IMR-90 (cell line): Measurements from ENCODE around the gene TGFB2. TPM values are rescaled to one million over a fixed set of nuclear protein-coding genes. Genes with fewer than 3 reads are reported as not detected.

Experiments used
- ATAC-seq: fragments of 200-7000 bp; cut with Tn5 transposase; 2 replicates; pipeline ENCODE4 v1.9.1; 2020; ENCODE audit warnings: low read depth, mild to moderate bottlenecking, moderate library complexity
- BruUV-seq: library from RNA; stranded (reverse); fragments of 400-500 nt; replicated peaks from 2 replicates; lab custom pipeline; 2021; lab: Mats Ljungman, UMichigan
- CTCF ChIA-PET: fragments of 300-600 bp; formaldehyde crosslinking; extraction: SDS; loops from one replicate; lab custom pipeline; 2021; ENCODE audit warnings: antibody characterized with exemption; lab: Yijun Ruan, JAX
- POLR2A ChIA-PET: fragments of 300-600 bp; sonication (Branson Sonifier 250); formaldehyde crosslinking; loops from one replicate; lab custom pipeline; 2022; ENCODE audit warnings: antibody characterized with exemption; ENCODE audit not compliant: unreplicated experiment; lab: Charles Lee
- DNase-seq: peaks from one replicate; pipeline ENCODE4 v3.0.0; 2013
- H2AFZ ChIP-seq: replicated peaks from 2 replicates; pipeline ENCODE3; 2013; ENCODE audit warnings: low read length, mild to moderate bottlenecking; ENCODE audit not compliant: poor library complexity
- H2AK5ac ChIP-seq: 2 replicates; pipeline ENCODE4 v1.6.1; 2013; ENCODE audit warnings: low read depth, low read length, inconsistent platforms
- H2AK9ac ChIP-seq: replicated peaks from 2 replicates; pipeline ENCODE3; 2013; ENCODE audit warnings: mild to moderate bottlenecking, low read depth, low read length, moderate library complexity; ENCODE audit not compliant: poor library complexity
- H2BK120ac ChIP-seq: 2 replicates; pipeline ENCODE4 v1.6.1; 2013; ENCODE audit warnings: low read depth, low read length, inconsistent platforms
- H2BK15ac ChIP-seq: 3 replicates; pipeline ENCODE4 v1.6.1; 2013; ENCODE audit warnings: low read depth, low read length, inconsistent platforms
- H2BK20ac ChIP-seq: 2 replicates; pipeline ENCODE4 v1.6.1; 2013; ENCODE audit warnings: low read depth, mild to moderate bottlenecking, inconsistent platforms, low read length, moderate library complexity
- H2BK5ac ChIP-seq: 2 replicates; pipeline ENCODE4 v1.6.1; 2013; ENCODE audit warnings: mild to moderate bottlenecking, low read depth, low read length, inconsistent platforms; ENCODE audit not compliant: poor library complexity, severe bottlenecking
- H3K14ac ChIP-seq: replicated peaks from 2 replicates; pipeline ENCODE4 v1.6.1; 2013; ENCODE audit warnings: low read depth, low read length, inconsistent platforms
- H3K18ac ChIP-seq: 2 replicates; pipeline ENCODE4 v1.6.1; 2013; ENCODE audit warnings: low read depth, low read length, control low read depth
- H3K23ac ChIP-seq: 2 replicates; pipeline ENCODE4 v1.6.1; 2013; ENCODE audit warnings: low read depth, low read length, inconsistent platforms
- H3K27ac ChIP-seq: 2 replicates; pipeline ENCODE4 v1.5.1; 2013; ENCODE audit warnings: mild to moderate bottlenecking, control low read depth, low read length; ENCODE audit not compliant: insufficient read depth
- H3K27me3 ChIP-seq: 2 replicates; pipeline ENCODE4 v1.6.1; 2013; ENCODE audit warnings: low read length; ENCODE audit not compliant: control insufficient read depth, insufficient read depth
- H3K36me3 ChIP-seq: 2 replicates; pipeline ENCODE4 v1.6.1; 2013; ENCODE audit warnings: low read length, mixed read lengths; ENCODE audit not compliant: control insufficient read depth, insufficient read depth
- H3K4ac ChIP-seq: 2 replicates; pipeline ENCODE4 v1.6.1; 2013; ENCODE audit warnings: low read depth, low read length, inconsistent platforms
- H3K4me1 ChIP-seq: 2 replicates; pipeline ENCODE4 v1.6.1; 2013; ENCODE audit warnings: low read length, mixed read lengths; ENCODE audit not compliant: control insufficient read depth, insufficient read depth
- H3K4me2 ChIP-seq: 2 replicates; pipeline ENCODE4 v1.6.1; 2013; ENCODE audit warnings: low read depth, mild to moderate bottlenecking, control low read depth, low read length, moderate library complexity
- H3K4me3 ChIP-seq: 2 replicates; pipeline ENCODE4 v1.5.1; 2013; ENCODE audit warnings: low read depth, mild to moderate bottlenecking, control low read depth, low read length, moderate library complexity; ENCODE audit not compliant: insufficient read depth
- H3K56ac ChIP-seq: 2 replicates; pipeline ENCODE4 v1.6.1; 2013; ENCODE audit warnings: low read length, inconsistent platforms; ENCODE audit not compliant: insufficient read depth; ENCODE audit errors: extremely low read depth
- H3K79me1 ChIP-seq, 2 experiments: 2 replicates each; pipeline ENCODE4 v1.6.1; 2013; ENCODE audit warnings: low read length in 2 of 2, inconsistent platforms in 1 of 2, low read depth in 1 of 2
- H3K9ac ChIP-seq: 2 replicates; pipeline ENCODE4 v1.6.1; 2013; ENCODE audit warnings: low read depth, low read length, control low read depth
- H3K9me1 ChIP-seq: 2 replicates; pipeline ENCODE4 v1.6.1; 2013; ENCODE audit warnings: low read length, inconsistent platforms; ENCODE audit not compliant: insufficient read depth
- H3K9me3 ChIP-seq: 2 replicates; pipeline ENCODE4 v1.6.1; 2013; ENCODE audit warnings: low read length; ENCODE audit not compliant: control insufficient read depth, insufficient read depth
- H4K20me1 ChIP-seq: 2 replicates; pipeline ENCODE4 v1.6.1; 2013; ENCODE audit warnings: low read length, inconsistent platforms; ENCODE audit not compliant: insufficient read depth
- H4K5ac ChIP-seq: 2 replicates; pipeline ENCODE4 v1.6.1; 2013; ENCODE audit warnings: mild to moderate bottlenecking, low read depth, low read length, control low read depth
- H4K8ac ChIP-seq, 2 experiments: 2 replicates each; pipeline ENCODE4 v1.6.1; 2013; ENCODE audit warnings: low read depth in 2 of 2, low read length in 2 of 2, control low read depth in 1 of 2, inconsistent platforms in 1 of 2
- H4K91ac ChIP-seq: 2 replicates; pipeline ENCODE4 v1.6.1; 2013; ENCODE audit warnings: low read depth, low read length, inconsistent platforms; ENCODE audit not compliant: insufficient read depth
- BHLHE40 ChIP-seq: fragments of 150-350 bp; IDR thresholded peaks from 2 replicates; pipeline ENCODE4 v1.6.1; 2016; ENCODE audit warnings: mild to moderate bottlenecking, low read depth, low read length
- CEBPB ChIP-seq: IDR thresholded peaks from 2 replicates; pipeline ENCODE4 v1.6.1; 2012; ENCODE audit warnings: low read depth, low read length, improper control_type of control experiment
- CHD1 ChIP-seq: IDR thresholded peaks from 2 replicates; pipeline ENCODE4 v1.6.1; 2012; ENCODE audit warnings: low read depth, low read length, improper control_type of control experiment
- FOS ChIP-seq: fragments of 150-350 bp; IDR thresholded peaks from 2 replicates; pipeline ENCODE4 v1.6.1; 2016; ENCODE audit warnings: low read depth, low read length
- MAFK ChIP-seq: IDR thresholded peaks from 2 replicates; pipeline ENCODE4 v1.6.1; 2012; ENCODE audit warnings: low read depth, low read length, improper control_type of control experiment
- MXI1 ChIP-seq: IDR thresholded peaks from 2 replicates; pipeline ENCODE4 v1.6.1; 2012; ENCODE audit warnings: low read depth, mild to moderate bottlenecking, low read length, moderate library complexity, borderline replicate concordance
- POLR2A ChIP-seq: IDR thresholded peaks from 2 replicates; pipeline ENCODE4 v1.6.1; 2012; ENCODE audit warnings: mild to moderate bottlenecking, low read depth, low read length
- RAD21 ChIP-seq: IDR thresholded peaks from 2 replicates; pipeline ENCODE4 v1.6.1; 2012; ENCODE audit warnings: low read length, improper control_type of control experiment
- RCOR1 ChIP-seq: IDR thresholded peaks from 2 replicates; pipeline ENCODE4 v1.6.1; 2012; ENCODE audit warnings: mild to moderate bottlenecking, low read length, improper control_type of control experiment; ENCODE audit not compliant: insufficient replicate concordance
- RFX5 ChIP-seq: IDR thresholded peaks from 2 replicates; pipeline ENCODE4 v1.8.0; 2012; ENCODE audit warnings: low read depth, mild to moderate bottlenecking, low read length, moderate library complexity
- SMC3 ChIP-seq: fragments of 150-350 bp; IDR thresholded peaks from 2 replicates; pipeline ENCODE4 v1.6.1; 2016; ENCODE audit warnings: low read depth, mild to moderate bottlenecking, antibody characterized with exemption, low read length, moderate library complexity
- WGBS, 2 experiments: methylation state at CpG; one replicate each; pipeline versions ENCODE4 v1.1.5 to v1.1.7; 2013; ENCODE audit warnings: missing lambda C conversion rate in 2 of 2; ENCODE audit not compliant: insufficient read length in 1 of 2; ENCODE audit errors: extremely low coverage in 2 of 2; 5-methylcytosine and 5-hydroxymethylcytosine counted together
- dilution Hi-C: fragments of 300-500 bp; cut with HindIII; formaldehyde crosslinking; loops from one replicate; pipeline ENCODE4 v1.14.3; 2018; ENCODE audit warnings: low sequenced_read_pairs; ENCODE audit not compliant: unreplicated experiment
- in situ Hi-C: fragments of 300-500 bp; cut with MboI; formaldehyde crosslinking; loops from 3 replicates; pipeline ENCODE4 v1.14.3; 2019; ENCODE audit warnings: low sequenced_read_pairs, inconsistent platforms, mixed read lengths
- intact Hi-C: fragments of 100-400 bp; cut with micrococcal nuclease; formaldehyde crosslinking; loops from 2 replicates; pipeline ENCODE4 v1.10.0; 2022
- polyA plus RNA-seq, 3 experiments: library from polyadenylated mRNA; depleted of rRNA; stranded (reverse); fragments of >200 nt; gene quantifications; 2 replicates each; pipeline ENCODE4 v1.2.3, GENCODE V29; 2012; ENCODE audit warnings: low replicate concordance in 1 of 3
- total RNA-seq: library from RNA; depleted of rRNA; stranded (reverse); fragments of >200 nt; gene quantifications from 2 replicates; pipeline ENCODE4 v1.2.3, GENCODE V29; 2012
- TF ChIP-seq, protein P1 (sequence below): fragments of 150-350 bp; IDR thresholded peaks from 2 replicates; pipeline ENCODE4 v1.6.1; 2016; ENCODE audit warnings: low read depth, mild to moderate bottlenecking, low read length, moderate library complexity, borderline replicate concordance
- TF ChIP-seq, protein P2 (sequence below): conservative IDR thresholded peaks from 2 replicates; pipeline ENCODE4 v1.5.1; 2012; ENCODE audit warnings: mild to moderate bottlenecking, low read depth, low read length, improper control_type of control experiment
- TF ChIP-seq, protein P3 (sequence below): fragments of 150-350 bp; IDR thresholded peaks from 2 replicates; pipeline ENCODE4 v1.6.1; 2017; ENCODE audit warnings: mild to moderate bottlenecking, antibody characterized with exemption, low read length, low read depth

Gene TGFB2
- total and polyA plus RNA-seq, 2 of the 4 experiments (the other 2 are of a cell fraction), result 3.7 to 3.8 TPM

DNA sequence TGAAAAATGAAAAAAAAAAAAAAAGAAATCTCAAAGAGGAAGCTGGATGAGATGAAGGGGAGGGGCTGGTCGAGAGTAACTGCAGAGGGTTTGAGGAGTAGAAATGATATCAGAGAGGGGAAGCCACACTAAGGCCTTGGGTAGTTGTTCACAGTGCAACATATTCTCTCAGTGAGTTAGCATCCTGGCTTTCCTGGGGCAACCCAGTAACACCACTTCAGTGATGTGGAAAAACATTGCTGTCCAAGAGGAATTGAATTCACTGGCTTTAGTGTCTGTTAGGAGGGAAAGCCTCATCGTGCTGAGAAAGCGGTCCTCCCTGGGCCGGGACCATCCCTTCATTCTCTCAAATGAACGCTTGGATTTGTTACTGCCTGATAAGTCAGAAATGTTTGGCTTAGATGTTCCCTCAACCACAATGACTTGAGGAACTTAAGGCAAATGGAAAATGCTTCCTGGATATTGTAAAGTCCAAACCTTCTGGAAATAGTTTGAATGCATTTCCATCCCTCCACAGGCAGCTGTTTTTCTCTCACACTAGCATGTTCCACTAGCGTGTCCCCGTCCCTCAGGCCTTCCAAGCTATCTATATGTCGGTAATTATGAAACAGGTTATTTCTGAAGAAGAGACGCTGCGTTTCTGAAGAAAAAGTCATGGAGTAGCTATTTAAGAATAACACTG lies 12.2 kb downstream of the TGFB2 start:
- Histone ChIP-seq H4K91ac (no peak overlapping the region), H3K4me2 (no peak overlapping the region; the same call in 1 of the 2 replicates), H3K27ac (no peak overlapping the region), H2AFZ (no peak overlapping the region), H4K5ac (peak overlapping the region; percentile 39; the same call in 1 of the 2 replicates), H3K4me1 (peaks cover 7% of the 10 kb centered on the region), H3K36me3 (no peaks in the 10 kb centered on the region; the same call in 1 of the 2 replicates), H3K9me1 (peaks cover 4% of the 10 kb centered on the region; the same call in 1 of the 2 replicates), H3K56ac (no peak overlapping the region), H3K4me3 (no peak overlapping the region), H3K14ac (no peak overlapping the region), H3K9me3 (no peaks in the 10 kb centered on the region), H2AK9ac (no peak overlapping the region), H3K4ac (no peak overlapping the region), H4K20me1 (no peaks in the 10 kb centered on the region), H3K79me1 (peaks cover 13 to 24% of the 10 kb centered on the region in 2 experiments; a peak in 3 of 4 replicates), H3K18ac (no peak overlapping the region), H4K8ac (0 out of 4 replicates have a peak overlapping the region, but pooled peaks of 1 of the 2 experiments have one; percentile 29), H2BK15ac (no peak overlapping the region; the same call in 2 of the 3 replicates), H2BK120ac (no peak overlapping the region), H3K23ac (peak overlapping the region; percentile 22; the same call in 1 of the 2 replicates), H2AK5ac (no peak overlapping the region), H2BK20ac (no peak overlapping the region), H2BK5ac (no peak overlapping the region), H3K9ac (no peak overlapping the region), H3K27me3 (no peaks in the 10 kb centered on the region)
- ChIA-PET POLR2A (interaction anchor here (0.6 to 0.7 kb wide), 2 partner anchors 12 to 47 kb away, joined by 6 to 8 read pairs; no protein-coding TSS in a partner anchor), CTCF (interaction anchor here (0.6 to 1.2 kb wide), 3 partner anchors 159 to 1210 kb away, joined by 3 to 4 read pairs (median 3); no protein-coding TSS in a partner anchor)
- intact Hi-C loops (no loop called here), in situ Hi-C loops (no loop called here), dilution Hi-C loops (no loop called here)
- DNase-seq (no peak), ATAC-seq (no peak)
- WGBS, 2 experiments, result no CpG with 5 or more reads among the region's 10 CpGs
- no TSS peak for BruUV-seq
- TF ChIP-seq POLR2A, result no peak
- TF ChIP-seq RCOR1, result no peak
- no peak for TF ChIP-seq MXI1
- TF ChIP-seq BHLHE40, result no peak
- TF ChIP-seq MAFK, result no peak
- TF ChIP-seq CEBPB, result no peak
- TF ChIP-seq, protein P1, sequence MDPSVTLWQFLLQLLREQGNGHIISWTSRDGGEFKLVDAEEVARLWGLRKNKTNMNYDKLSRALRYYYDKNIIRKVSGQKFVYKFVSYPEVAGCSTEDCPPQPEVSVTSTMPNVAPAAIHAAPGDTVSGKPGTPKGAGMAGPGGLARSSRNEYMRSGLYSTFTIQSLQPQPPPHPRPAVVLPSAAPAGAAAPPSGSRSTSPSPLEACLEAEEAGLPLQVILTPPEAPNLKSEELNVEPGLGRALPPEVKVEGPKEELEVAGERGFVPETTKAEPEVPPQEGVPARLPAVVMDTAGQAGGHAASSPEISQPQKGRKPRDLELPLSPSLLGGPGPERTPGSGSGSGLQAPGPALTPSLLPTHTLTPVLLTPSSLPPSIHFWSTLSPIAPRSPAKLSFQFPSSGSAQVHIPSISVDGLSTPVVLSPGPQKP, result no peak
- no peak for TF ChIP-seq RFX5
- no peak for TF ChIP-seq RAD21
- TF ChIP-seq FOS, result no peak
- TF ChIP-seq, protein P2, sequence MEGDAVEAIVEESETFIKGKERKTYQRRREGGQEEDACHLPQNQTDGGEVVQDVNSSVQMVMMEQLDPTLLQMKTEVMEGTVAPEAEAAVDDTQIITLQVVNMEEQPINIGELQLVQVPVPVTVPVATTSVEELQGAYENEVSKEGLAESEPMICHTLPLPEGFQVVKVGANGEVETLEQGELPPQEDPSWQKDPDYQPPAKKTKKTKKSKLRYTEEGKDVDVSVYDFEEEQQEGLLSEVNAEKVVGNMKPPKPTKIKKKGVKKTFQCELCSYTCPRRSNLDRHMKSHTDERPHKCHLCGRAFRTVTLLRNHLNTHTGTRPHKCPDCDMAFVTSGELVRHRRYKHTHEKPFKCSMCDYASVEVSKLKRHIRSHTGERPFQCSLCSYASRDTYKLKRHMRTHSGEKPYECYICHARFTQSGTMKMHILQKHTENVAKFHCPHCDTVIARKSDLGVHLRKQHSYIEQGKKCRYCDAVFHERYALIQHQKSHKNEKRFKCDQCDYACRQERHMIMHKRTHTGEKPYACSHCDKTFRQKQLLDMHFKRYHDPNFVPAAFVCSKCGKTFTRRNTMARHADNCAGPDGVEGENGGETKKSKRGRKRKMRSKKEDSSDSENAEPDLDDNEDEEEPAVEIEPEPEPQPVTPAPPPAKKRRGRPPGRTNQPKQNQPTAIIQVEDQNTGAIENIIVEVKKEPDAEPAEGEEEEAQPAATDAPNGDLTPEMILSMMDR, result no peak
- TF ChIP-seq, protein P3, sequence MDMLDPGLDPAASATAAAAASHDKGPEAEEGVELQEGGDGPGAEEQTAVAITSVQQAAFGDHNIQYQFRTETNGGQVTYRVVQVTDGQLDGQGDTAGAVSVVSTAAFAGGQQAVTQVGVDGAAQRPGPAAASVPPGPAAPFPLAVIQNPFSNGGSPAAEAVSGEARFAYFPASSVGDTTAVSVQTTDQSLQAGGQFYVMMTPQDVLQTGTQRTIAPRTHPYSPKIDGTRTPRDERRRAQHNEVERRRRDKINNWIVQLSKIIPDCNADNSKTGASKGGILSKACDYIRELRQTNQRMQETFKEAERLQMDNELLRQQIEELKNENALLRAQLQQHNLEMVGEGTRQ, result no peak
- TF ChIP-seq SMC3, result no peak
- no peak for TF ChIP-seq CHD1
